HTERT RPE-1 (cell line): ENCODE measurements around the gene PTPRZ1.

ENCODE experiments used
- in situ Hi-C: fragments of 300-500 bp; cut with MboI; formaldehyde crosslinking; loops from 4 replicates; pipeline ENCODE4 v1.14.3; 2020; ENCODE audit warnings: low sequenced_read_pairs

The PTPRZ1 gene

GRCh38 chr7:121953164-121953563, 80.2 kb downstream of the PTPRZ1 start:
- in situ Hi-C loops: no loop called here

DNA sequence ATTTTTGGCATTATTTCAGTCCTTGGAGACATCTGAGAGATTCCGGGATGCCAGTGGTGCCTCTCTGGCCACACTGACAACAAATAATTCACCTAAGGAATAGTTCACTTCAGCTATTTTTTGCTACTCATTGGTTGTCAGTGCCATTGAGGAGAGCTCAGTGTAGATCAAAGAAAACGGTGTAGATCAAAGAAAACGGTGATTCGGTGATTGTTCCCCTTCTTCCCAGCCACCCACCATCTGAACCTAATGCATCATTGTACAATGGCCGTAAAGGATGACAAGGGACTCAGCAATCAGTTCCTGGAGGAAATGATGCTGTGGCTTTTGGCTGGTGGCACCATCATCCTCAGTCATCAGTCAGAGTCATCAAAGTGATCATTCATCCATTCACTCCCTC, 80.6 kb downstream of the PTPRZ1 start:
- in situ Hi-C loops: no loop called here

GRCh38 chr7:121954803-121955202, 81.8 kb downstream of the PTPRZ1 start:
- in situ Hi-C loops: no loop called here

DNA sequence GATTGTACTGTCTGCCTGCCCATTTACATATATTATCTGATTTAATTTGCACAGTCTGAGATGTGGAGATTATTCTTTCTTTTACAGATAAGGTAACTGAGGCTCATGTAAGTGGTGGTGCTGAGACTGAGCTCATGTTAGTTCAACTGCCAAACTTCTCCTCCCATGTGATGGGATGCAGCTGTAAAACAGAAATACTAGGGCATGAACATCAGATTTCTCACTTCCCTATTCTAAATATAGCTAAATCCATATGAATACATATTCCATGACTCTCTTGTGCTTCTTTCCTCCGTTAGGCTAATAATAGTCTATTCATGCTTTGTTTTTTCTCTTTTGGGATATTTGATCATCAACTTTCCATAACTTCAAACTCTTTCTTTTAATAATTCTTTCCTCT, 84.7 kb downstream of the PTPRZ1 start:
- in situ Hi-C loops: no loop called here

DNA sequence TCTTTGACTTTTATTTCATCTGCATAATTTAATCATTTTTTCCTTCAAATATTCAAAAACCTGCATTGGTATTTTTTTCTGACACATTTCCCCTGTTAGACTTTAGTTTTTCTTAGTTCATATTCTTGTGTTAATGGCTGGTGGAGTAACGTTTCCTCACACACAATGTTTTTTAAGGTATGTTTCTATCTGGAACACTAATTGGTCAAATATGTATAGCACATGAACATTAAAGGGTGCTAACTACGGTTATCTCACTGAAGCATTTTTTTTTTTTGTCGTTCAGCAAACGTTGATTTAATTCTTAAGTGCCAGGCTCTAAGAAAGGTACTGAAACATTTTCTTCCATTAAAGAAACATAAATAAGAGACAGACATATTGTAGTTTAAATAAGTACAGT, 87.7 kb downstream of the PTPRZ1 start:
- in situ Hi-C loops: no loop called here

DNA sequence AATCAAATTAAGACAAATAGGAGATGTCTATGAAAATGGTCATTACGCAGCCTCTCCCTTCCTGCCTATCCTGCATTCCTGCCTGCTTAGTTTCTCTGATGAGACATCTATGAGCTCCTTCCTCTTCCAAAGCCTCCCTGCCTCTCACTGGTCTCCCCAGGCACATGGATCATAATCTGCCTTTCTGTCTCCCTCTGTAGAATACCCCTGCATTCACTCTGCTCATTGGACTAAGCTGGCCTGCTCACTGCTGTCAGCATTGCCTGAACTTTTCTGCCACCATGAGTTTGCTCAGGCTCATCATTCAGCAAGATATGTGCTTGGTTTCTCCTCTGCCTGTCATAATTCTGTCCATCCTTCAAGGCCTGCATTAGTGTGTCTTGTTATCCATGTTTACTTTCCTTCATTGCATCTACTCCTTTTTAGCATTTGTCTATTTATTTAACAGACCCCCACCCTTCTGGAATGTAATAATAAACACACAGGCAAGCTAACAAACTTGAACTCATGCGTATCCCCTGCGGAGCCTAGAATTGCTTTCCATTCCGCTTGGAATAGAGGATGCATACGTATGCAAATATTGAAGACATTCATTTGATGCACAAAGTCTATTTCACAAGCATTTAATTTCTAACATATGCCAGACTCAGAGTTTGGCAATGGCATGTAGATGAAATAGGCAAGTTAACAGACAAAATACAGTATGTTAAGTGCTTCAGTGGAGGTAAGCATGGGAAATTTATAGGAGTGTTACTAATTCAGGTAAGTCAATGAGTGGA, 88.3 kb downstream of the PTPRZ1 start:
- in situ Hi-C loops: no loop called here

- in situ Hi-C loops: no loop called here
Measured at GRCh38 chr7:121966276-121966934, 93.4 kb downstream of the PTPRZ1 start.

DNA sequence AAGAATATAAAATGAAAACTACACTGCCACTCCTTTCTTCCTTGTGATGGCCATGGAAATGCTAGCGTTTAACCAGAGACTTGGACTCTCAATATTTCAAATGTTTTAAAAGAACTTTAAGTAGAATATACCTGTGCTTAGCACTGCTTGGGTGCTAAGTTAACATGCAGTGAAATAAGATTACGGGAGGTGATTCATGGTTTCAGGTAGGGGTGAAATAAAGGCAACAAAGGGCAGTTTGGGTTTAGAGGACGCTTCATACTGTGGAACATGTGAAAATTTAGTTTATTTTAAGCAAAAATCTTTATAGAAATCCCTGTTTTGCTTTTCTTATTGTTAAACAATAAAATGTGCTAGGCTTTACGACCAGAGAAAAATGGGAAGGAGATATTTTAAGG, 94.0 kb downstream of the PTPRZ1 start:
- in situ Hi-C loops: no loop called here

DNA sequence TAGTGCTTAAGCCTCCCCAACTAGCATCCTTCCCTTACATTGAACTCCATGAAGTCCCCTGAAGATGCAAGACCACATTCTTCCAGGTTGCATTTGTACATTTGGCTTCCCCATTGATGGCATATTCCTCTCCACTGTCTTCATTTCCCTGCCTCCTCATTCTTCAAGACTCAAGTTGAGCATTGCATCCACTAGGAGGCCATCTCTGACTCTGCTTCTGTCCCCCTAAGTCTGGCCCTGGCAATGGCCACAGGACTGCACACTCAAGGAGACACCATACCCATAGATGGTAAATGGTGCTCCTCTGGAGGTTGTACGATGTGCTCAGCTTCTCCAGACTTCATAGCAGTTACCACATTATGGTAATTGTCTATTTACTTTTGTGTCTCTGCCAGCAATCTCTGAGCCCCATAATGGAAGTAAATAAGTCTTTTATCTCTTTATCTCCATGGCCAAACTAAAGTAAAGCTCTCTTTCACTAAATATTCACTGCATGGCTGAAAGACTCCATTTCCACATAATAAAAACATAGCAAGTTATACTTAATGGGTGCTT, 112.6 kb downstream of the PTPRZ1 start:
- in situ Hi-C loops: no loop called here

- in situ Hi-C loops: no loop called here
Measured at GRCh38 chr7:121992068-121992467, 119.1 kb downstream of the PTPRZ1 start.

DNA sequence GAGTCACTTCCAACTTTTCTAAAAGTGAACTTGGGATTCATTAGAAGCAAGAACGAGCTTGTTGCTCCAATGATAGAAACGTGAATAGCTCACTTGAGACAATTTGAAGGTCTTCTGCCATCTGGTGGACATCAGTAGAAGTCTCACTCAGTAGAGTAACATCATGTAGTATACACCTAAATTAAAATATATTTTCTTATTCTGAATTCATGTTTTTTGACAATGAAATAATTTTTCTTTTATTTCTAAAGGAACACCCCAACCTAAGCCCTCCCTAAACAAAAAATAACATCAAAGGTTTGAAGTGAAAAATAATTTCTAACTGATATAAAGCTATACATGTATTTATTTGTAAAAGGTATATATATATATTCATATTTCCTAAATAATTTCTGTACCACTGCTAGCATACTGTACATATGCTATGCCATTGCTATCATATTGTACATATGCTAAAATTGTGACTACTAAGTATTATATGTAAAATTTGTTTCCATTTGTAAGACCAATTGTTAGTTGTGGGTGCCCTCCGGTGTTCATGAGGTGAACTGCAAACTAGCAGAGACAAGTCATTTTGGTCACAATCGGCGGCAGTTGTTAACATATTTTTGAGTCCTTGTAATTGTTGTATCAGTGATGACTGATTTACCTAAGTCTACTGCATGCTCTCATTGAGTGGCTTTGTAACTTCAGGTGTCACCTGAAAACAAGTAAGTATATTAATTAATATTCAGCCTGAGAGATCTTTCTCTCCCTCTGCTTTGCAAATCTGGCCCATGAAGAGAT, 121.9 kb downstream of the PTPRZ1 start:
- in situ Hi-C loops: no loop called here

GRCh38 chr7:122006687-122007086, 133.7 kb downstream of the PTPRZ1 start:
- in situ Hi-C loops: no loop called here

GRCh38 chr7:122010116-122010515, 137.2 kb downstream of the PTPRZ1 start:
- in situ Hi-C loops: no loop called here

DNA sequence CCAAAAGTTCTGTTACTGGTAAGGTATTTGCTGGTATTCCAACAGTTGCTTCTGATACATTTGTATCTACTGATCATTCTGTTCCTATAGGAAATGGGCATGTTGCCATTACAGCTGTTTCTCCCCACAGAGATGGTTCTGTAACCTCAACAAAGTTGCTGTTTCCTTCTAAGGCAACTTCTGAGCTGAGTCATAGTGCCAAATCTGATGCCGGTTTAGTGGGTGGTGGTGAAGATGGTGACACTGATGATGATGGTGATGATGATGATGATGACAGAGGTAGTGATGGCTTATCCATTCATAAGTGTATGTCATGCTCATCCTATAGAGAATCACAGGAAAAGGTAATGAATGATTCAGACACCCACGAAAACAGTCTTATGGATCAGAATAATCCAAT, 140.1 kb downstream of the PTPRZ1 start:
- in situ Hi-C loops: no loop called here

DNA sequence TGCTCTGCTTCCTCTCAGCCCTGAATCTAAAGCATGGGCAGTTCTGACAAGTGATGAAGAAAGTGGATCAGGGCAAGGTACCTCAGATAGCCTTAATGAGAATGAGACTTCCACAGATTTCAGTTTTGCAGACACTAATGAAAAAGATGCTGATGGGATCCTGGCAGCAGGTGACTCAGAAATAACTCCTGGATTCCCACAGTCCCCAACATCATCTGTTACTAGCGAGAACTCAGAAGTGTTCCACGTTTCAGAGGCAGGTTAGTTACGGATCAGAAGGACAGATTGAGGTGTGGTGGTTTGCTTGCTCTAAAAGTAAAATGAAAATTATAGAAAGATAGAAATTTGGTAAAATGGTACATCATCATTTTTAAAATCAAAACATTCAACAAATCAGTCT, 140.7 kb downstream of the PTPRZ1 start:
- in situ Hi-C loops: no loop called here

DNA sequence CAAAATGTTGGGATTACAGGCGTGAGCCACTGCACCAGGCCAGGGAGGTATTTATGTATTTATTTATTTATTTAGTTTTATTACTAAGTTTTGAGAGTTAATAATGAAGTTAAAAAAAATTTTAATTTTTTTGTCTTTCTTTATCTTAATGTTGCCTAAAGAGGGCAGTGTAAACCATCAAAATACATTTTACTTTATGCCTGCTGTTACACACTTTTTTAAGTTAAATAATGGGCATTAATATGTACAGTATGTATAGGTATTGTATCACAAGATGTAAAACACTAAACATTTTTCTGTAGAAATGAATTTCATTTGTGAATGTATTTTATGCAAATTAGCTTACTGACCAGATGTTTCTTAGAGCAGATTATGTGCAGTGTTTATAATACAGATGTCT, 141.7 kb downstream of the PTPRZ1 start:
- in situ Hi-C loops: no loop called here

- in situ Hi-C loops: no loop called here
Measured at GRCh38 chr7:122018032-122018431, 145.1 kb downstream of the PTPRZ1 start.

DNA sequence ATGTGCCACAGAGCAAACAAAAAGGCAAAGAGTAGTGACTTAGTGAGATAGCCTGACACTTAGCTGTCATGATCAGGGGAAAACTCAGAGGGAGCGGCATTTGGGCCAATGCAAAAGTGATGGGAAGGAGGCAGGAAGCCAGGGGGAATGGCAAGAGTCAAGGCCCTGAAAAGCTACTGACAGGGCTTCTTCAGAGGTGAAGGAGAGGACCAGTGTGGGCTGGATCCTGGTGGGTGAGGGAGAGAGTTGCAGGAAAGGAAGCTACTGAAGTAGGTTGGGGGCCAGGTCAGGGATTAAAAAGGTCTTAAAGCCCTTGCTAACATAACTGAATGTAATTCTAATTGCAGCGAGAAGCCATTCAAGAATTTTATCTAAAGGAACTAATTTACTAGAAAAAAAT, 154.1 kb downstream of the PTPRZ1 start:
- in situ Hi-C loops: no loop called here

GRCh38 chr7:122033641-122034040, 160.7 kb downstream of the PTPRZ1 start:
- in situ Hi-C loops: no loop called here

GRCh38 chr7:122035876-122036275, 162.9 kb downstream of the PTPRZ1 start:
- in situ Hi-C loops: no loop called here

DNA sequence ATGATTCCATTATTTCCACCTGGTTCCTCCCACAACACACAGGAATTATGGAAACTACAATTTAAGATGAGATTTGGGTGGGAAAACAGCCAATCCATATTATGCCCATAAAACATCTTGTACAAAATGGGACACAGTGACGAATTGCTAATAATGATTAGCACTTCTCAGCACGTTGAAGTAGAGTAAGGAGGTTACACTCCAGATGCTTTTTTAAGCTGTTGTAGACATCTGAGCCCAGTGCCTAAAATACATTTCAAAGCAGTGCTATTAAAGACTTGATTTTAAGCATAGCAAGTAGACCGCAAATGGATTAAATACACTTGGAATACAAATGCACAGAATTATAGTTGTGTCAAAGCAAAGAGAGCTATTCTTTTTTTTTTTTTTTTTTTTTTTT, 165.2 kb downstream of the PTPRZ1 start:
- in situ Hi-C loops: no loop called here

GRCh38 chr7:122038904-122039303, 165.9 kb downstream of the PTPRZ1 start:
- in situ Hi-C loops: no loop called here
